AG09319 (cell line): ENCODE results near the gene CMTR1.

Experiments used
- DNase-seq: peaks from one replicate; pipeline ENCODE4 v3.0.0-alpha.2; 2010; ENCODE audit warnings: low read depth; ENCODE audit errors: extremely low read depth
- CTCF ChIP-seq: IDR thresholded peaks from 2 replicates; pipeline ENCODE4 v1.5.1; 2011; ENCODE audit warnings: low read depth, mild to moderate bottlenecking, inconsistent platforms, low read length, moderate library complexity

The CMTR1 gene

GRCh38 chr6:37467718-37468117 lies 34.7 kb downstream of the CMTR1 start:
- TF ChIP-seq CTCF, result no peak

GRCh38 chr6:37473364-37474095 lies 40.5 kb downstream of the CMTR1 start:
- no peak for TF ChIP-seq CTCF

More at GRCh38 chr6:37467718-37468117, 34.7 kb downstream of the CMTR1 start:
- DNase-seq, result no peak

GRCh38 chr6:37474316-37474715 lies 41.3 kb downstream of the CMTR1 start:
- DNase-seq, result no peak
- no peak for TF ChIP-seq CTCF

More at GRCh38 chr6:37473364-37474095, 40.5 kb downstream of the CMTR1 start:
- peak; percentile 18 for DNase-seq

- TF ChIP-seq CTCF, result no peak
- DNase-seq, result no peak
These were observed 44.2 kb downstream of the CMTR1 start for GRCh38 chr6:37477191-37477590.

- DNase-seq, result no peak
- no peak for TF ChIP-seq CTCF
These were observed 44.8 kb downstream of the CMTR1 start for GRCh38 chr6:37477656-37478435.

GRCh38 chr6:37478827-37479226 lies 45.8 kb downstream of the CMTR1 start:
- no peak for DNase-seq
- TF ChIP-seq CTCF, result no peak

GRCh38 chr6:37479266-37479854 lies 46.3 kb downstream of the CMTR1 start:
- no peak for DNase-seq
- no peak for TF ChIP-seq CTCF
